ENCODE measurements around the gene TROAP. TPM values are rescaled to one million over a fixed set of nuclear protein-coding genes. Genes with fewer than 3 reads are reported as not detected.
A peak's percentile ranks its signal among the peaks of the same experiment; 100 is the strongest.

The TROAP gene
- total and polyA plus RNA-seq, 4 donors, result 0.97 to 17.5 (median 2.0) TPM; not detected in 1

DNA sequence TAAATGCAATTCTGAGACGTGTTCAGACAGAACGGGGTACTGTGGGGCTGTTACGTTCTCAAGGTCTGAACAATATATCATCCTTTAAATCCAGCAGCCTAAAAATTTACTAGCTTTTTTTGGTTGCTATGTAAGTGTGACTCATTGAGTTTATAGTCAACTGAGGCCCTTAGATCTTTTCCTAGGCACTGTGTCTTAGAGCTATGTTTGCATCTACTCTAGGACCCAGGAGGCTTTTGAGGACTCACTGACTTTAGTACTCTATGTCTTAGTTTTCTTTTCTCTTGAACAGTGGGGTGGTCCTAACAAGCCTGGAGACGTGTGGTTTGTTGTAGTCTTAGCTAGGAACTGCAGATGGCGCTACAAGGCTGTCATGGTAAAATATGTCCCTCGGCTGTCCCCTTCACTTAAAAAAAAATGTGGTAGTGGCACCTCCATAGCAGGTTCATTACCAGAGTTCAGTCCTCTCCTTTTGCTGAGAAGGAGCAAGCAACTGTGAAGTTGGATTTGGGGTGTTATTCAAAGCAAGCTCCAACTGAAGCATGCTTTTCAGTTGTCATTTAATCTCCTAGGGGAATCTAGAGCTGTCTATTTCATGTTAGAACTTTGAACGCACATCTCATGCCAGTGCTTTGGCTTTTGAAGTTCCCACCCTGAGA is 35.6 kb downstream of the TROAP start:
- TF ChIP-seq RAD21 (IDR thresholded peaks at IDR 0.05) (peak; percentile 88 to 93), HNF4G (IDR thresholded peaks at IDR 0.05) (no peak)
- TF ChIP-seq, protein P1, sequence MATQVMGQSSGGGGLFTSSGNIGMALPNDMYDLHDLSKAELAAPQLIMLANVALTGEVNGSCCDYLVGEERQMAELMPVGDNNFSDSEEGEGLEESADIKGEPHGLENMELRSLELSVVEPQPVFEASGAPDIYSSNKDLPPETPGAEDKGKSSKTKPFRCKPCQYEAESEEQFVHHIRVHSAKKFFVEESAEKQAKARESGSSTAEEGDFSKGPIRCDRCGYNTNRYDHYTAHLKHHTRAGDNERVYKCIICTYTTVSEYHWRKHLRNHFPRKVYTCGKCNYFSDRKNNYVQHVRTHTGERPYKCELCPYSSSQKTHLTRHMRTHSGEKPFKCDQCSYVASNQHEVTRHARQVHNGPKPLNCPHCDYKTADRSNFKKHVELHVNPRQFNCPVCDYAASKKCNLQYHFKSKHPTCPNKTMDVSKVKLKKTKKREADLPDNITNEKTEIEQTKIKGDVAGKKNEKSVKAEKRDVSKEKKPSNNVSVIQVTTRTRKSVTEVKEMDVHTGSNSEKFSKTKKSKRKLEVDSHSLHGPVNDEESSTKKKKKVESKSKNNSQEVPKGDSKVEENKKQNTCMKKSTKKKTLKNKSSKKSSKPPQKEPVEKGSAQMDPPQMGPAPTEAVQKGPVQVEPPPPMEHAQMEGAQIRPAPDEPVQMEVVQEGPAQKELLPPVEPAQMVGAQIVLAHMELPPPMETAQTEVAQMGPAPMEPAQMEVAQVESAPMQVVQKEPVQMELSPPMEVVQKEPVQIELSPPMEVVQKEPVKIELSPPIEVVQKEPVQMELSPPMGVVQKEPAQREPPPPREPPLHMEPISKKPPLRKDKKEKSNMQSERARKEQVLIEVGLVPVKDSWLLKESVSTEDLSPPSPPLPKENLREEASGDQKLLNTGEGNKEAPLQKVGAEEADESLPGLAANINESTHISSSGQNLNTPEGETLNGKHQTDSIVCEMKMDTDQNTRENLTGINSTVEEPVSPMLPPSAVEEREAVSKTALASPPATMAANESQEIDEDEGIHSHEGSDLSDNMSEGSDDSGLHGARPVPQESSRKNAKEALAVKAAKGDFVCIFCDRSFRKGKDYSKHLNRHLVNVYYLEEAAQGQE (IDR thresholded peaks at IDR 0.05), result no peak
- TF ChIP-seq, protein P2, sequence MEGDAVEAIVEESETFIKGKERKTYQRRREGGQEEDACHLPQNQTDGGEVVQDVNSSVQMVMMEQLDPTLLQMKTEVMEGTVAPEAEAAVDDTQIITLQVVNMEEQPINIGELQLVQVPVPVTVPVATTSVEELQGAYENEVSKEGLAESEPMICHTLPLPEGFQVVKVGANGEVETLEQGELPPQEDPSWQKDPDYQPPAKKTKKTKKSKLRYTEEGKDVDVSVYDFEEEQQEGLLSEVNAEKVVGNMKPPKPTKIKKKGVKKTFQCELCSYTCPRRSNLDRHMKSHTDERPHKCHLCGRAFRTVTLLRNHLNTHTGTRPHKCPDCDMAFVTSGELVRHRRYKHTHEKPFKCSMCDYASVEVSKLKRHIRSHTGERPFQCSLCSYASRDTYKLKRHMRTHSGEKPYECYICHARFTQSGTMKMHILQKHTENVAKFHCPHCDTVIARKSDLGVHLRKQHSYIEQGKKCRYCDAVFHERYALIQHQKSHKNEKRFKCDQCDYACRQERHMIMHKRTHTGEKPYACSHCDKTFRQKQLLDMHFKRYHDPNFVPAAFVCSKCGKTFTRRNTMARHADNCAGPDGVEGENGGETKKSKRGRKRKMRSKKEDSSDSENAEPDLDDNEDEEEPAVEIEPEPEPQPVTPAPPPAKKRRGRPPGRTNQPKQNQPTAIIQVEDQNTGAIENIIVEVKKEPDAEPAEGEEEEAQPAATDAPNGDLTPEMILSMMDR (IDR thresholded peaks at IDR 0.05; ENCODE audit: low read depth, low read length, missing input control), result peak; percentile 66
- no peak overlapping the region for H3K4me3 ChIP-seq (ENCODE audit: low read depth in 1 of 3, low read length in 3 of 3)
- H3K9me3 ChIP-seq (ENCODE audit: control insufficient read depth in 4 of 4, low read length in 3 of 4), result no peaks in the 10 kb centered on the region
- no peak for DNase-seq (ENCODE audit: low spot score)
- no peaks in the 10 kb centered on the region for H3K27me3 ChIP-seq (ENCODE audit: control insufficient read depth in 4 of 4, insufficient read depth in 4 of 4, low read length in 3 of 4)
- WGBS, result 37% methylated on average over 7 of the region's 7 CpGs
- H3K27ac ChIP-seq (ENCODE audit: low read depth in 1 of 2, low read length in 2 of 2), result no peak overlapping the region
- peaks cover 0 to 7% (median under 1%) of the 10 kb centered on the region in 4 donors for H3K4me1 ChIP-seq (ENCODE audit: control insufficient read depth in 4 of 4, insufficient read depth in 4 of 4, low read length in 3 of 4)
- H3K36me3 ChIP-seq (ENCODE audit: control insufficient read depth in 4 of 4, insufficient read depth in 3 of 4, low read depth in 1 of 4, low read length in 3 of 4), result no peaks in the 10 kb centered on the region
- H3K9ac ChIP-seq (ENCODE audit: low read depth in 1 of 2, low read length in 2 of 2), result no peak overlapping the region

DNA sequence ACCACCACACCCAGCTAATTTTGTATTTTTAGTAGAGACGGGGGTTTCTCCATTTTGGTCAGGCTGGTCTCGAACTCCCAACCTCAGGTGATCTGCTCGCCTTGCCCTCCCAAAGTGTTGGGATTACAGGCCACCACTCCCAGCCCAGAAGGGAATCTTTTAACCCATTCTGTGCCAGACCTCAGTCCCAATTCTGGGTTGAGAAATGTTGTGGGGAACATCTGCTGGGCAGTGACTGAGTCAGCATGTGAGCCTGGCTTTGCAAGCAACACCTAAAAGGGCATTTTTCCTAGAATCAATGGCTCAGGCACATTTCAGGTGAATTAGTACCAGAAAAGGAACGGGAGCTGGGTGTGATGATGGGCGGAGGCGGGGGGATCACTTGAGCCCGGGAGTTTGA is 36.6 kb downstream of the TROAP start:
- Histone ChIP-seq H3K27me3 (ENCODE audit: control insufficient read depth in 4 of 4, insufficient read depth in 4 of 4, low read length in 3 of 4) (no peaks in the 10 kb centered on the region), H3K4me3 (ENCODE audit: low read depth in 1 of 3, low read length in 3 of 3) (no peak overlapping the region), H3K4me1 (ENCODE audit: control insufficient read depth in 4 of 4, insufficient read depth in 4 of 4, low read length in 3 of 4) (peaks cover 0 to 7% (median under 1%) of the 10 kb centered on the region in 4 donors), H3K9ac (ENCODE audit: low read depth in 1 of 2, low read length in 2 of 2) (no peak overlapping the region), H3K9me3 (ENCODE audit: control insufficient read depth in 4 of 4, low read length in 3 of 4) (no peaks in the 10 kb centered on the region), H3K36me3 (ENCODE audit: control insufficient read depth in 4 of 4, insufficient read depth in 3 of 4, low read depth in 1 of 4, low read length in 3 of 4) (no peaks in the 10 kb centered on the region), H3K27ac (ENCODE audit: low read depth in 1 of 2, low read length in 2 of 2) (no peak overlapping the region)
- WGBS, result 85% methylated on average over 7 of the region's 7 CpGs
- DNase-seq (ENCODE audit: low spot score), result no peak
- TF ChIP-seq ZBTB33 (IDR thresholded peaks at IDR 0.05) (no peak), HNF4A (conservative IDR thresholded peaks at IDR 0.05) (no peak), GABPA (IDR thresholded peaks at IDR 0.05 in 1 of 2, conservative IDR thresholded peaks at IDR 0.05 in 1 of 2) (no peak), SP1 (IDR thresholded peaks at IDR 0.05) (no peak), RAD21 (IDR thresholded peaks at IDR 0.05) (no peak), NR2F2 (IDR thresholded peaks at IDR 0.05) (no peak), TAF1 (conservative IDR thresholded peaks at IDR 0.05) (no peak), YY1 (IDR thresholded peaks at IDR 0.05) (no peak), FOXA2 (IDR thresholded peaks at IDR 0.05) (no peak), HNF4G (IDR thresholded peaks at IDR 0.05) (no peak), FOXA1 (IDR thresholded peaks at IDR 0.05) (no peak), RXRA (IDR thresholded peaks at IDR 0.05) (no peak), EGR1 (IDR thresholded peaks at IDR 0.05; ENCODE audit: low read depth in 2 of 2) (no peak), JUND (IDR thresholded peaks at IDR 0.05) (no peak)
- TF ChIP-seq, protein P1 (IDR thresholded peaks at IDR 0.05), result no peak
- TF ChIP-seq, protein P3, sequence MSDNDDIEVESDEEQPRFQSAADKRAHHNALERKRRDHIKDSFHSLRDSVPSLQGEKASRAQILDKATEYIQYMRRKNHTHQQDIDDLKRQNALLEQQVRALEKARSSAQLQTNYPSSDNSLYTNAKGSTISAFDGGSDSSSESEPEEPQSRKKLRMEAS (IDR thresholded peaks at IDR 0.05), result no peak
- TF ChIP-seq, protein P2 (IDR thresholded peaks at IDR 0.05; ENCODE audit: low read depth, low read length, missing input control), result no peak
- TF ChIP-seq, protein P4, sequence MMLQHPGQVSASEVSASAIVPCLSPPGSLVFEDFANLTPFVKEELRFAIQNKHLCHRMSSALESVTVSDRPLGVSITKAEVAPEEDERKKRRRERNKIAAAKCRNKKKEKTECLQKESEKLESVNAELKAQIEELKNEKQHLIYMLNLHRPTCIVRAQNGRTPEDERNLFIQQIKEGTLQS (IDR thresholded peaks at IDR 0.05), result no peak

Measured in liver (tissue), 9 donors.